K562 (cell line): Measurements from ENCODE around the gene CACNA2D3. TPM values are rescaled to one million over a fixed set of nuclear protein-coding genes. Genes with fewer than 3 reads are reported as not detected.

Source experiments
- ATAC-seq: fragments of 200-7000 bp; cut with Tn5 transposase; 3 replicates; pipeline ENCODE4 v1.9.1; 2020; ENCODE audit warnings: moderate library complexity
- BruUV-seq: library from RNA; stranded (reverse); fragments of 400-500 nt; replicated peaks from 2 replicates; lab custom pipeline; 2021; lab: Mats Ljungman, UMichigan
- CTCF ChIA-PET: fragments of 300-600 bp; formaldehyde crosslinking; extraction: SDS; loops from one replicate; lab custom pipeline; 2021; ENCODE audit warnings: low intra/inter-chr PET ratio; lab: Yijun Ruan, JAX
- POLR2A ChIA-PET: fragments of 300-600, 350-650 bp; sonication (Branson Sonifier 250); formaldehyde crosslinking; extraction: SDS; loops from one replicate; lab custom pipeline; 2021; ENCODE audit warnings: antibody characterized with exemption, inconsistent platforms; lab: Yijun Ruan, JAX
- DNase-seq, 4 experiments: peaks; one replicate each; pipeline versions ENCODE4 v3.0.0 to v3.0.0-alpha.2; 2011 to 2018; ENCODE audit warnings: low spot score in 3 of 4, mixed read lengths in 3 of 4; ENCODE audit errors: extremely low read depth in 1 of 4
- FAIRE-seq: peaks from 2 replicates; lab custom pipeline; 2011; peaks lifted over from hg19 to GRCh38; lab: Jason Lieb, UNC
- H2AFZ ChIP-seq: 2 replicates; pipeline ENCODE4 v1.6.0; 2011; ENCODE audit warnings: low read depth, low read length, control low read depth, inconsistent platforms
- H3K27ac ChIP-seq: fragments of 200-600 bp; 3 replicates; pipeline ENCODE4 v1.8.0; 2011; ENCODE audit warnings: low read depth, mild to moderate bottlenecking, control low read depth, inconsistent platforms, low read length, moderate library complexity, mixed read lengths; ENCODE audit errors: extremely low read depth
- H3K27me3 ChIP-seq, 2 experiments: fragments of 300-600 bp in 1 of 2; 2 replicates in 1 of 2; 3 replicates in 1 of 2; pipeline versions ENCODE4 v1.6.0 to v1.8.0; 2011; ENCODE audit warnings: inconsistent platforms in 2 of 2, low read length in 2 of 2, mild to moderate bottlenecking in 1 of 2, mixed read lengths in 1 of 2, moderate library complexity in 1 of 2; ENCODE audit not compliant: control insufficient read depth in 2 of 2, insufficient read depth in 2 of 2
- H3K36me3 ChIP-seq: fragments of 300-600 bp; 3 replicates; pipeline ENCODE4 v1.8.0; 2011; ENCODE audit warnings: mild to moderate bottlenecking, low read length, inconsistent platforms; ENCODE audit not compliant: control insufficient read depth, insufficient read depth
- H3K4me1 ChIP-seq, 2 experiments: fragments of 200-600 bp in 1 of 2; replicated peaks in 1 of 2; 2 replicates in 1 of 2; 3 replicates in 1 of 2; pipeline versions ENCODE4 v1.5.1 to v1.8.0; 2011; ENCODE audit warnings: inconsistent platforms in 2 of 2, low read length in 2 of 2, mild to moderate bottlenecking in 1 of 2, mixed read lengths in 1 of 2, moderate library complexity in 1 of 2; ENCODE audit not compliant: control insufficient read depth in 2 of 2, insufficient read depth in 2 of 2
- H3K4me2 ChIP-seq: 2 replicates; pipeline ENCODE4 v1.6.1; 2011; ENCODE audit warnings: low read length, control low read depth, inconsistent platforms, mixed read lengths; ENCODE audit not compliant: insufficient read depth
- H3K4me3 ChIP-seq: fragments of 200-600 bp; sonication (generic), shearing (Covaris generic); 2 replicates; pipeline ENCODE4 v1.5.1; 2016; ENCODE audit warnings: control low read depth, inconsistent platforms
- H3K79me2 ChIP-seq: fragments of 200-600 bp; 3 replicates; pipeline ENCODE4 v1.8.0; 2011; ENCODE audit warnings: low read length, inconsistent platforms; ENCODE audit not compliant: control insufficient read depth, insufficient read depth
- H3K9ac ChIP-seq, 2 experiments: 2 replicates each; pipeline versions ENCODE4 v1.6.0 to v1.6.1; 2011; ENCODE audit warnings: low read depth in 2 of 2, low read length in 2 of 2, control low read depth in 1 of 2, inconsistent platforms in 1 of 2, mild to moderate bottlenecking in 1 of 2, mixed read lengths in 1 of 2; ENCODE audit not compliant: insufficient read depth in 1 of 2
- H3K9me1 ChIP-seq: one replicate; pipeline ENCODE4 v1.6.0; 2011; ENCODE audit warnings: inconsistent platforms, mild to moderate bottlenecking, low read length, moderate library complexity; ENCODE audit not compliant: control insufficient read depth, insufficient read depth
- H3K9me3 ChIP-seq: replicated peaks from 2 replicates; pipeline ENCODE4 v1.5.1; 2011; ENCODE audit warnings: low read depth, low read length, inconsistent platforms; ENCODE audit not compliant: control insufficient read depth, insufficient read depth
- H4K20me1 ChIP-seq: replicated peaks from 2 replicates; pipeline ENCODE4 v1.6.1; 2011; ENCODE audit warnings: low read length, inconsistent platforms, mixed read lengths; ENCODE audit not compliant: control insufficient read depth, insufficient read depth
- ATF1 ChIP-seq, 2 experiments: fragments of 450-650 bp in 1 of 2; IDR thresholded peaks; 2 replicates each; pipeline ENCODE4 v1.6.1; 2016; ENCODE audit warnings: missing compliant biosample characterization in 1 of 2, missing genetic modification characterization in 1 of 2
- E2F5 ChIP-seq: sonication (generic); formaldehyde crosslinking; IDR thresholded peaks from 2 replicates; pipeline ENCODE4 v1.8.0; 2022; ENCODE audit warnings: mild to moderate bottlenecking, missing genetic modification reagents
- HCFC1 ChIP-seq: IDR thresholded peaks from 2 replicates; pipeline ENCODE4 v1.6.1; 2012; ENCODE audit warnings: low read depth, low read length, improper control_type of control experiment
- LCOR ChIP-seq: sonication (generic); formaldehyde crosslinking; IDR thresholded peaks from 2 replicates; pipeline ENCODE4 v1.8.0; 2022; ENCODE audit warnings: mild to moderate bottlenecking, missing genetic modification reagents
- NR2C1 ChIP-seq, 2 experiments: fragments of 450-650 bp; IDR thresholded peaks; 2 replicates each; pipeline ENCODE4 v1.6.1; 2017; ENCODE audit warnings: mild to moderate bottlenecking in 2 of 2, antibody characterized with exemption in 1 of 2, inconsistent platforms in 1 of 2, missing compliant biosample characterization in 1 of 2, missing genetic modification characterization in 1 of 2
- SIX5 ChIP-seq, 2 experiments: IDR thresholded peaks; 2 replicates each; pipeline ENCODE4 v1.6.1; 2011; ENCODE audit warnings: low read length in 2 of 2, borderline replicate concordance in 1 of 2, low read depth in 1 of 2, mild to moderate bottlenecking in 1 of 2, moderate library complexity in 1 of 2; ENCODE audit not compliant: insufficient read depth in 1 of 2
- ZNF583 ChIP-seq: fragments of 250-450 bp; sonication (Bioruptor Pico); IDR thresholded peaks from 2 replicates; pipeline ENCODE4 v1.4.0; 2020
- WGBS: fragments of 100-300 bp; shearing (Covaris generic); methylation state at CpG from one replicate; pipeline ENCODE4 v1.1.6; 2016; ENCODE audit warnings: low coverage, mixed read lengths; ENCODE audit not compliant: insufficient coverage; ENCODE audit errors: missing lambda C conversion rate; 5-methylcytosine and 5-hydroxymethylcytosine counted together
- in situ Hi-C: fragments of 300-500 bp; cut with MboI; formaldehyde crosslinking; loops from 4 replicates; pipeline ENCODE4 v1.15.0; 2018; ENCODE audit warnings: inconsistent platforms, mixed read lengths
- intact Hi-C: fragments of 100-400 bp; cut with micrococcal nuclease; formaldehyde crosslinking; loops from 2 replicates; pipeline ENCODE4 v1.14.2; 2022
- polyA plus RNA-seq, 8 experiments: library from polyadenylated mRNA; depleted of rRNA in 4 of 8; stranded (reverse) in 5 of 8; unstranded in 3 of 8; fragments of >200 nt; fragmentation: Nextera tagmentation in 2 of 8; fragmentation: Illumina TruSeq in 1 of 8; extraction: Ambion mirVana in 2 of 8; extraction: Trizol in 1 of 8; gene quantifications; 2 replicates each; pipeline versions ENCODE4 v1.2.1 to v1.2.3, GENCODE V29; 2011 to 2014; ENCODE audit warnings: inconsistent platforms in 1 of 8, missing spikeins in 1 of 8
- total RNA-seq, 7 experiments: library from RNA; depleted of rRNA in 6 of 7; stranded (reverse); fragments of >200 nt in 6 of 7; fragmentation: Illumina TruSeq in 2 of 7; extraction: Trizol in 2 of 7; gene quantifications; 2 replicates each; pipeline versions ENCODE4 v1.2.1 to v1.2.3, GENCODE V29; 2011 to 2021; ENCODE audit warnings: low replicate concordance in 1 of 7
- TF ChIP-seq, protein P1 (sequence below): fragments of 200-400 bp; formaldehyde crosslinking; IDR thresholded peaks from 2 replicates; pipeline ENCODE4 v1.6.1; 2017; ENCODE audit warnings: mild to moderate bottlenecking, low read depth, low read length, moderate library complexity

Gene CACNA2D3
- total and polyA plus RNA-seq, 9 of the 15 experiments (the other 6 are each of a cell fraction or from before 2014, with no cell fraction given) = 0.01 TPM; not detected in 8

- Histone ChIP-seq H3K4me1 (no peaks in the 10 kb centered on the region), H3K4me2 (no peak overlapping the region), H3K9me1 (no peaks in the 10 kb centered on the region), H4K20me1 (no peaks in the 10 kb centered on the region), H3K79me2 (no peaks in the 10 kb centered on the region), H3K27ac (no peak overlapping the region), H3K4me3 (no peak overlapping the region), H3K9ac (no peak overlapping the region), H2AFZ (no peak overlapping the region), H3K27me3 (no peaks in the 10 kb centered on the region; a peak in 1 of 5 replicates), H3K36me3 (no peaks in the 10 kb centered on the region), H3K9me3 (no peaks in the 10 kb centered on the region)
- TF ChIP-seq ATF1 (CRISPR knock-in tag; IDR thresholded peaks at IDR 0.05) = no peak
- no peak for TF ChIP-seq ATF1 (tag; IDR thresholded peaks at IDR 0.05)
- peak; percentile 57 for TF ChIP-seq HCFC1
- TF ChIP-seq SIX5 (IDR thresholded peaks at IDR 0.05; ENCODE audit: borderline replicate concordance in 1 of 2, insufficient read depth in 1 of 2, low read depth in 1 of 2, low read length in 2 of 2) = peak in 1 of 2 experiments; percentile 21; a peak in 1 of 4 replicates
- ATAC-seq (no peak), DNase-seq (no peak), FAIRE-seq (no peak)
- WGBS = 0% methylated on average over 1 of the region's 1 CpG
- CTCF ChIA-PET = no interaction called here
- BruUV-seq = no TSS peak
- POLR2A ChIA-PET = interaction anchor here (1.0 kb wide), 1 partner anchor 8 kb away, joined by 3 read pairs; no protein-coding TSS in a partner anchor
- in situ Hi-C loops = no loop called here
- intact Hi-C loops = no loop called here
Observed at GRCh38 chr3:54206874-54207273, 84.5 kb downstream of the CACNA2D3 start.

GRCh38 chr3:54211097-54211496 is 88.7 kb downstream of the CACNA2D3 start:
- H3K4me2 ChIP-seq = no peak overlapping the region
- TF ChIP-seq ZNF583 = no peak
- no peak for TF ChIP-seq NR2C1 (IDR thresholded peaks at IDR 0.05)
- TF ChIP-seq NR2C1 (tag; IDR thresholded peaks at IDR 0.05) = no peak
- TF ChIP-seq E2F5 = no peak
- TF ChIP-seq, protein P1, sequence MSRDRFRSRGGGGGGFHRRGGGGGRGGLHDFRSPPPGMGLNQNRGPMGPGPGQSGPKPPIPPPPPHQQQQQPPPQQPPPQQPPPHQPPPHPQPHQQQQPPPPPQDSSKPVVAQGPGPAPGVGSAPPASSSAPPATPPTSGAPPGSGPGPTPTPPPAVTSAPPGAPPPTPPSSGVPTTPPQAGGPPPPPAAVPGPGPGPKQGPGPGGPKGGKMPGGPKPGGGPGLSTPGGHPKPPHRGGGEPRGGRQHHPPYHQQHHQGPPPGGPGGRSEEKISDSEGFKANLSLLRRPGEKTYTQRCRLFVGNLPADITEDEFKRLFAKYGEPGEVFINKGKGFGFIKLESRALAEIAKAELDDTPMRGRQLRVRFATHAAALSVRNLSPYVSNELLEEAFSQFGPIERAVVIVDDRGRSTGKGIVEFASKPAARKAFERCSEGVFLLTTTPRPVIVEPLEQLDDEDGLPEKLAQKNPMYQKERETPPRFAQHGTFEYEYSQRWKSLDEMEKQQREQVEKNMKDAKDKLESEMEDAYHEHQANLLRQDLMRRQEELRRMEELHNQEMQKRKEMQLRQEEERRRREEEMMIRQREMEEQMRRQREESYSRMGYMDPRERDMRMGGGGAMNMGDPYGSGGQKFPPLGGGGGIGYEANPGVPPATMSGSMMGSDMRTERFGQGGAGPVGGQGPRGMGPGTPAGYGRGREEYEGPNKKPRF = no peak
- no peak for TF ChIP-seq LCOR (CRISPR knock-in tag)
- TF ChIP-seq, all 486 proteins: peak for 0
- Histone ChIP-seq H3K27me3 (no peaks in the 10 kb centered on the region), H3K9me1 (no peaks in the 10 kb centered on the region), H3K4me1 (no peaks in the 10 kb centered on the region), H3K9ac (no peak overlapping the region), H3K9me3 (no peaks in the 10 kb centered on the region), H4K20me1 (no peaks in the 10 kb centered on the region), H3K27ac (no peak overlapping the region), H3K79me2 (no peaks in the 10 kb centered on the region), H3K4me3 (no peak overlapping the region), H3K36me3 (no peaks in the 10 kb centered on the region), H2AFZ (no peak overlapping the region)
- DNase-seq (no peak), ATAC-seq (no peak), FAIRE-seq (no peak)
- ChIA-PET POLR2A (no interaction called here), CTCF (no interaction called here)
- intact Hi-C loops = no loop called here
- WGBS = 0% methylated on average over 1 of the region's 1 CpG
- BruUV-seq = no TSS peak
- in situ Hi-C loops = no loop called here
